ENCODE data around the gene PCDHA2. TPM values are rescaled to one million over a fixed set of nuclear protein-coding genes. Genes with fewer than 3 reads are reported as not detected.
A peak's percentile ranks its signal among the peaks of the same experiment; 100 is the strongest.

PCDHA2 gene
- 0.44 to 0.88 TPM (median 0.87 TPM) in 3 replicates for total RNA-seq

- no peak for TF ChIP-seq CTCF (IDR thresholded peaks at IDR 0.05; ENCODE audit: unreplicated experiment)
- Mint-ChIP-seq H3K9me3 (peaks cover 44% of the 10 kb centered on the region), H3K4me1 (no peaks in the 10 kb centered on the region), H3K4me3 (peak within 1 kb of the TSS; percentile 49), H3K27ac (no peak within 1 kb of the TSS), H3K36me3 (peaks cover 23% of the 10 kb centered on the region), H3K27me3 (ENCODE audit: low read depth) (no peaks in the 10 kb centered on the region)
- DNase-seq (ENCODE audit: low spot score in 2 of 2, unreplicated experiment in 2 of 2): no peak
Measured at GRCh38 chr5:140794595-140795258, at the start of gene PCDHA2. Gene PCDHA2, plus strand, starts transcription at chr5:140794852.

GRCh38 chr5:140753561-140753960, 41.1 kb upstream of the PCDHA2 start:
- Mint-ChIP-seq H3K27me3 (ENCODE audit: low read depth) (no peaks in the 10 kb centered on the region), H3K4me1 (no peaks in the 10 kb centered on the region), H3K36me3 (peaks cover 3% of the 10 kb centered on the region), H3K9me3 (peaks cover 83% of the 10 kb centered on the region), H3K4me3 (no peak overlapping the region), H3K27ac (no peak overlapping the region)
- DNase-seq (ENCODE audit: low spot score in 2 of 2, unreplicated experiment in 2 of 2): no peak
- no peak for TF ChIP-seq CTCF (IDR thresholded peaks at IDR 0.05; ENCODE audit: unreplicated experiment)

- no peak for TF ChIP-seq CTCF (IDR thresholded peaks at IDR 0.05; ENCODE audit: unreplicated experiment)
- Mint-ChIP-seq H3K9me3 (peaks cover 65% of the 10 kb centered on the region), H3K4me3 (no peak overlapping the region), H3K36me3 (peaks cover 11% of the 10 kb centered on the region), H3K4me1 (no peaks in the 10 kb centered on the region), H3K27ac (no peak overlapping the region), H3K27me3 (ENCODE audit: low read depth) (no peaks in the 10 kb centered on the region)
- DNase-seq (ENCODE audit: low spot score in 2 of 2, unreplicated experiment in 2 of 2): no peak
Measured at GRCh38 chr5:140764177-140764973, 30.3 kb upstream of the PCDHA2 start.

- Mint-ChIP-seq H3K36me3 (peaks cover 10% of the 10 kb centered on the region), H3K27me3 (ENCODE audit: low read depth) (no peaks in the 10 kb centered on the region), H3K27ac (no peak overlapping the region), H3K4me1 (no peaks in the 10 kb centered on the region), H3K4me3 (no peak overlapping the region), H3K9me3 (peaks cover 71% of the 10 kb centered on the region)
- DNase-seq (ENCODE audit: low spot score in 2 of 2, unreplicated experiment in 2 of 2): no peak
- TF ChIP-seq CTCF (IDR thresholded peaks at IDR 0.05; ENCODE audit: unreplicated experiment): no peak
Measured at GRCh38 chr5:140767444-140767843, 27.2 kb upstream of the PCDHA2 start.

- Mint-ChIP-seq H3K9me3 (peaks cover 80% of the 10 kb centered on the region), H3K27ac (no peak overlapping the region), H3K36me3 (peaks cover 9% of the 10 kb centered on the region), H3K27me3 (ENCODE audit: low read depth) (no peaks in the 10 kb centered on the region), H3K4me1 (no peaks in the 10 kb centered on the region), H3K4me3 (no peak overlapping the region)
- TF ChIP-seq CTCF (IDR thresholded peaks at IDR 0.05; ENCODE audit: unreplicated experiment): no peak
- DNase-seq (ENCODE audit: low spot score in 2 of 2, unreplicated experiment in 2 of 2): no peak
Measured at GRCh38 chr5:140780512-140780911, 14.1 kb upstream of the PCDHA2 start.
